Measurements from ENCODE around the gene GALNT12.

The GALNT12 gene, protein sequence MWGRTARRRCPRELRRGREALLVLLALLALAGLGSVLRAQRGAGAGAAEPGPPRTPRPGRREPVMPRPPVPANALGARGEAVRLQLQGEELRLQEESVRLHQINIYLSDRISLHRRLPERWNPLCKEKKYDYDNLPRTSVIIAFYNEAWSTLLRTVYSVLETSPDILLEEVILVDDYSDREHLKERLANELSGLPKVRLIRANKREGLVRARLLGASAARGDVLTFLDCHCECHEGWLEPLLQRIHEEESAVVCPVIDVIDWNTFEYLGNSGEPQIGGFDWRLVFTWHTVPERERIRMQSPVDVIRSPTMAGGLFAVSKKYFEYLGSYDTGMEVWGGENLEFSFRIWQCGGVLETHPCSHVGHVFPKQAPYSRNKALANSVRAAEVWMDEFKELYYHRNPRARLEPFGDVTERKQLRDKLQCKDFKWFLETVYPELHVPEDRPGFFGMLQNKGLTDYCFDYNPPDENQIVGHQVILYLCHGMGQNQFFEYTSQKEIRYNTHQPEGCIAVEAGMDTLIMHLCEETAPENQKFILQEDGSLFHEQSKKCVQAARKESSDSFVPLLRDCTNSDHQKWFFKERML

DNA sequence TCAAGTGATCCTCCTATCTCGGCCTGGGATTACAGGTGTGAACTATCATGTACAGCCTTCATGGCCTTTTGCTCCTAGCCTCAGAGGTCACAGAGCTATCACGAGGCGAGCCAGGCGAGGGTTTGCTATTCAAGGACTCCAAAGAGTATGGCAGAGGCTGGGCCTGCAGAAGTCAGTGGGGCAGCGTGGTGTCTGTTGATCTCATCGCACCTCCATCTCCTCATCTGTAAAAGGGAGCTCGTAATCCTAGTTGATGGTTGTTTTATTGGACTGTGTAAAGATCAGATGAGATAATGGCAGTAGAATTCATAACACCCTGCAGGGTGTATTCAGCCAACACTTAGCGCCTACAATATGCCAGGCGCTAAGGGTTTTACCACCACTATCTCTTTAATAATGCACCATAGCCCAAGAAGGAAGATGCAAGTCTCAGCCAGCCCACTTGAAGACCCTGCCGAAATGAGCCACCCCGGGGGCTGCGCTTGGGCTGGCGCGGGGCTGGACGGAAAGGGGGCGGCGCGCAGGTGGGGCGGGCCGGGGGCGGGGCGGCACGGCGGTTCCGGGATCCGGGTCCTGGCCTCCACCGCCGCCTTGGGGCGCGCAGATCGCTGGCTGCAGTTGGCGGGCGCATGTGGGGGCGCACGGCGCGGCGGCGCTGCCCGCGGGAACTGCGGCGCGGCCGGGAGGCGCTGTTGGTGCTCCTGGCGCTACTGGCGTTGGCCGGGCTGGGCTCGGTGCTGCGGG lies at the start of gene GALNT12:
GALNT12 (plus strand) TSS at position 601 of the 744 bp plus-strand sequence; CDS start at position 630, 29 bp downstream.
- H3K27ac ChIP-seq (ENCODE audit: poor library complexity, severe bottlenecking), result no peak within 1 kb of the TSS
- H3K36me3 ChIP-seq (ENCODE audit: low read depth), result no peaks in the 10 kb centered on the region
- TF ChIP-seq, protein P1, sequence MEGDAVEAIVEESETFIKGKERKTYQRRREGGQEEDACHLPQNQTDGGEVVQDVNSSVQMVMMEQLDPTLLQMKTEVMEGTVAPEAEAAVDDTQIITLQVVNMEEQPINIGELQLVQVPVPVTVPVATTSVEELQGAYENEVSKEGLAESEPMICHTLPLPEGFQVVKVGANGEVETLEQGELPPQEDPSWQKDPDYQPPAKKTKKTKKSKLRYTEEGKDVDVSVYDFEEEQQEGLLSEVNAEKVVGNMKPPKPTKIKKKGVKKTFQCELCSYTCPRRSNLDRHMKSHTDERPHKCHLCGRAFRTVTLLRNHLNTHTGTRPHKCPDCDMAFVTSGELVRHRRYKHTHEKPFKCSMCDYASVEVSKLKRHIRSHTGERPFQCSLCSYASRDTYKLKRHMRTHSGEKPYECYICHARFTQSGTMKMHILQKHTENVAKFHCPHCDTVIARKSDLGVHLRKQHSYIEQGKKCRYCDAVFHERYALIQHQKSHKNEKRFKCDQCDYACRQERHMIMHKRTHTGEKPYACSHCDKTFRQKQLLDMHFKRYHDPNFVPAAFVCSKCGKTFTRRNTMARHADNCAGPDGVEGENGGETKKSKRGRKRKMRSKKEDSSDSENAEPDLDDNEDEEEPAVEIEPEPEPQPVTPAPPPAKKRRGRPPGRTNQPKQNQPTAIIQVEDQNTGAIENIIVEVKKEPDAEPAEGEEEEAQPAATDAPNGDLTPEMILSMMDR (IDR thresholded peaks at IDR 0.05; ENCODE audit: poor library complexity, severe bottlenecking), result no peak
- H3K4me1 ChIP-seq (ENCODE audit: insufficient read depth, poor library complexity, severe bottlenecking), result peaks cover 15% of the 10 kb centered on the region
- DNase-seq (ENCODE audit: low spot score) (no peak), ATAC-seq (ENCODE audit: low read depth) (no peak)
- H3K27me3 ChIP-seq (ENCODE audit: insufficient read depth, poor library complexity, severe bottlenecking), result no peaks in the 10 kb centered on the region
- no peaks in the 10 kb centered on the region for H3K9me3 ChIP-seq (ENCODE audit: severe bottlenecking)
- peak within 1 kb of the TSS; percentile 36 for H3K4me3 ChIP-seq (ENCODE audit: severe bottlenecking)

DNA sequence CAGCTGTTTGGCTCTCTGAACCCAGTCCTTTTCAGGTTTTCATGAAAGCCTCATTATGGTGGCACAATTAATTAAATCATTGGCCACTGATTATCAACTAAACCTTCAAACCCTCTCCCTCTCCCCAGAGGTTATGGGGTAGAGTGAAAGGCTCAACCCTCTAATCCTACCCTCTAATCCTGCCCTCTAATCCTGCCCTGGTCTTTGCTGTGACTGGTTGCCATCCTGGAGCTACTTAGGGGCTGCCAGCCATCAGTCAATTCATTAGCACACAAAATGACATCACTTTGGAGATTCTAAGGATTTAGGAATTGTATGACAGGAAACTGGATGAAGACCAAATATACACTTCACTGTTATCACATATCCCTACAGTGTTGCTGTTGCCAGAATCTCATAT lies 47.2 kb upstream of the GALNT12 start:
- DNase-seq (ENCODE audit: low spot score), result no peak
- Histone ChIP-seq H3K36me3 (ENCODE audit: low read depth) (0 out of 2 replicates have a peak, but pooled peaks cover 6% of the 10 kb centered on the region), H3K27me3 (ENCODE audit: insufficient read depth, poor library complexity, severe bottlenecking) (no peaks in the 10 kb centered on the region), H3K27ac (ENCODE audit: poor library complexity, severe bottlenecking) (no peak overlapping the region), H3K4me1 (ENCODE audit: insufficient read depth, poor library complexity, severe bottlenecking) (peaks cover 4% of the 10 kb centered on the region), H3K4me3 (ENCODE audit: severe bottlenecking) (no peak overlapping the region), H3K9me3 (ENCODE audit: severe bottlenecking) (no peaks in the 10 kb centered on the region)
- ATAC-seq (ENCODE audit: low read depth), result no peak
- TF ChIP-seq, protein P1 (IDR thresholded peaks at IDR 0.05; ENCODE audit: poor library complexity, severe bottlenecking), result no peak

DNA sequence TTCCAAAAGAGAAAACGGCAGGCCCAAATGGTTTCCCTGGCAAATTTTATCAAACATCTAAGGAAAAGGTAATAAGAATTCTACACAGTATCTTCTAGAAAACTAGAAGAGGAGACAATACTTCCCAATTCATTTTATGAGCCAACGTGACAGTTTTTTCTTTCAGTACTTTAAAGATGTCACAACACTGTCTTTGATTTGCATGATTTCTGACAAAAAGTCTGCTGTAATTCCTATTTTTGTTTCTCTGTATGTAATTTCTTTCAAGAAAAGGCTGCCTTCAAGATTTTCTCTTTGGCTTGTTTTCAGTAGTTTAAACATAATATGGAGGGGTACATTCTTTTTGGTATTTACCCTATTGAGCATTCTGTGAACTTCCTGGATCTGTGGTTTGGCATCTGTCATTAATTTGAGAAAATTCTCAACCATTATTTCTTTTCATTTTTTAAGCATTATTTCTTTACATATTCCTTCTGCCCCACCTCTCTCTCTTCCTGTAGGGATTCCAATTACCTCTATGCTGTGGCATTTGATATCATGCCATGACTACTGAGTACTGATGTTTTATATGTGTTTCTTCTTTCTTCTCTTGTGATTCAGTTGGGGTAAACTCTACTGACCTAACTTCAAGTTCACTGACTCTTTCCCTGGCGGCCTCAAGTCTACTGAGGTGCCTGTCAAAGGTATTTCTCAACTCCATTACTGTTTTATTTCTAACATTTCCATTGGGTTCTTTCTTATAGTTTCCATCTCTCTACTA lies 43.3 kb upstream of the GALNT12 start:
- no peaks in the 10 kb centered on the region for H3K9me3 ChIP-seq (ENCODE audit: severe bottlenecking)
- no peak overlapping the region for H3K4me3 ChIP-seq (ENCODE audit: severe bottlenecking)
- ATAC-seq (ENCODE audit: low read depth) (peak; percentile 31; the same call in 1 of the 3 replicates), DNase-seq (ENCODE audit: low spot score) (no peak)
- no peak overlapping the region for H3K27ac ChIP-seq (ENCODE audit: poor library complexity, severe bottlenecking)
- no peaks in the 10 kb centered on the region for H3K27me3 ChIP-seq (ENCODE audit: insufficient read depth, poor library complexity, severe bottlenecking)
- TF ChIP-seq, protein P1 (IDR thresholded peaks at IDR 0.05; ENCODE audit: poor library complexity, severe bottlenecking), result no peak
- H3K36me3 ChIP-seq (ENCODE audit: low read depth), result peaks cover 12% of the 10 kb centered on the region; the same call in 1 of the 2 replicates
- peaks cover 4% of the 10 kb centered on the region for H3K4me1 ChIP-seq (ENCODE audit: insufficient read depth, poor library complexity, severe bottlenecking)

DNA sequence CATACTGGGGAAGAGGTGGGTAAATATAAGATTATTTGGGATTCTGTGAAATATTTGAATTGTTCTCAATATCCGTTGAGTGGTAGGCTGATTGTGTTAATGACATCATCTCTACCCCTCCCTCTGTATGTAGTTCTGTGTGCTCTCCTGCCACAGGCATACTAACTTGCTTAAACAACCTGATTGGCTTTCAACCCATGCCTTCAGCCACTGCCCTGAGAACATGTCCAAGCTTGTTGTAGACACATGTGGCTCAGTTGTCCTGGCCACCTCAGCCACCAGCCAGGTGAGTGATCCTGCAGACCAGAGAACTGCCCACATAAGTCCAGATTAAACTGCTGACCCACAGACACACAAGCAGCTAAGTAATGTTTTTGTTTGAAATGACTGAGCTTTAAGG lies 42.2 kb upstream of the GALNT12 start:
- Histone ChIP-seq H3K36me3 (ENCODE audit: low read depth) (peaks cover 12% of the 10 kb centered on the region; the same call in 1 of the 2 replicates), H3K9me3 (ENCODE audit: severe bottlenecking) (no peaks in the 10 kb centered on the region), H3K4me1 (ENCODE audit: insufficient read depth, poor library complexity, severe bottlenecking) (peaks cover 4% of the 10 kb centered on the region), H3K4me3 (ENCODE audit: severe bottlenecking) (no peak overlapping the region), H3K27ac (ENCODE audit: poor library complexity, severe bottlenecking) (no peak overlapping the region), H3K27me3 (ENCODE audit: insufficient read depth, poor library complexity, severe bottlenecking) (no peaks in the 10 kb centered on the region)
- DNase-seq (ENCODE audit: low spot score) (no peak), ATAC-seq (ENCODE audit: low read depth) (no peak)
- TF ChIP-seq, protein P1 (IDR thresholded peaks at IDR 0.05; ENCODE audit: poor library complexity, severe bottlenecking), result no peak

Measured in RWPE2 (cell line).